ENCODE results near the gene PPIP5K2.
A peak's percentile ranks its signal among the peaks of the same experiment; 100 is the strongest.
"Not testable (repeated sequence)": the region's sequence is repeated elsewhere in the genome, so short reads cannot be mapped to it uniquely, and the experiment has no call there.

The PPIP5K2 gene

GRCh38 chr5:103126557-103126956 lies 6.5 kb downstream of the PPIP5K2 start:
- no peak for DNase-seq

- no peak for DNase-seq
Measured at GRCh38 chr5:103127292-103127817, 7.3 kb downstream of the PPIP5K2 start.

- no peak for DNase-seq
Measured at GRCh38 chr5:103128202-103128601, 8.1 kb downstream of the PPIP5K2 start.

- DNase-seq: no peak
Measured at GRCh38 chr5:103132684-103133083, 12.6 kb downstream of the PPIP5K2 start.

- DNase-seq: no peak
Measured at GRCh38 chr5:103133231-103133630, 13.1 kb downstream of the PPIP5K2 start.

- DNase-seq: no peak
Measured at GRCh38 chr5:103135461-103135860, 15.4 kb downstream of the PPIP5K2 start.

GRCh38 chr5:103138202-103138690 lies 18.1 kb downstream of the PPIP5K2 start:
- DNase-seq: no peak

- peak; percentile 51 for DNase-seq
Measured at GRCh38 chr5:103139264-103139865, 19.3 kb downstream of the PPIP5K2 start.

- DNase-seq: not testable (repeated sequence)
Measured at GRCh38 chr5:103142132-103142531, 22.0 kb downstream of the PPIP5K2 start.

GRCh38 chr5:103145196-103145595 lies 25.1 kb downstream of the PPIP5K2 start:
- DNase-seq: no peak

GRCh38 chr5:103148213-103148612 lies 28.1 kb downstream of the PPIP5K2 start:
- DNase-seq: no peak

- DNase-seq: no peak
Measured at GRCh38 chr5:103151156-103151555, 31.1 kb downstream of the PPIP5K2 start.

- DNase-seq: no peak
Measured at GRCh38 chr5:103166706-103167105, 46.6 kb downstream of the PPIP5K2 start.

- no peak for DNase-seq
Measured at GRCh38 chr5:103174147-103174546, 54.0 kb downstream of the PPIP5K2 start.

GRCh38 chr5:103177543-103177942 lies 57.4 kb downstream of the PPIP5K2 start:
- no peak for DNase-seq

- DNase-seq: no peak
Measured at GRCh38 chr5:103178167-103178566, 58.1 kb downstream of the PPIP5K2 start.

- no peak for DNase-seq
Measured at GRCh38 chr5:103186152-103186551, 66.1 kb downstream of the PPIP5K2 start.

GRCh38 chr5:103188436-103188835 lies 68.3 kb downstream of the PPIP5K2 start:
- DNase-seq: no peak

- DNase-seq: no peak
Measured at GRCh38 chr5:103203226-103203625, 83.1 kb downstream of the PPIP5K2 start.

- DNase-seq: not testable (repeated sequence)
Measured at GRCh38 chr5:103204990-103205389, 84.9 kb downstream of the PPIP5K2 start.

- DNase-seq: no peak
Measured at GRCh38 chr5:103205991-103206700, 86.0 kb downstream of the PPIP5K2 start.

- DNase-seq: no peak
Measured at GRCh38 chr5:103207011-103207410, 86.9 kb downstream of the PPIP5K2 start.

- DNase-seq: no peak
Measured at GRCh38 chr5:103207653-103208052, 87.6 kb downstream of the PPIP5K2 start.

- DNase-seq: no peak
Measured at GRCh38 chr5:103208460-103208859, 88.4 kb downstream of the PPIP5K2 start.
